HG03565 (cell line): Measurements from ENCODE around the gene MAST4.

Source experiments
- ATAC-seq: cut with Tn5 transposase; IDR thresholded peaks from one replicate; pipeline ENCODE4 v1.9.1; 2021; ENCODE audit warnings: mild to moderate bottlenecking, moderate library complexity; ENCODE audit not compliant: unreplicated experiment

The MAST4 gene

GRCh38 chr5:66595756-66596635, at the start of gene MAST4:
Gene MAST4 (plus strand): TSS chr5:66596393. CDS start chr5:66596656, 263 bp downstream.
- ATAC-seq = peak; percentile 97

DNA sequence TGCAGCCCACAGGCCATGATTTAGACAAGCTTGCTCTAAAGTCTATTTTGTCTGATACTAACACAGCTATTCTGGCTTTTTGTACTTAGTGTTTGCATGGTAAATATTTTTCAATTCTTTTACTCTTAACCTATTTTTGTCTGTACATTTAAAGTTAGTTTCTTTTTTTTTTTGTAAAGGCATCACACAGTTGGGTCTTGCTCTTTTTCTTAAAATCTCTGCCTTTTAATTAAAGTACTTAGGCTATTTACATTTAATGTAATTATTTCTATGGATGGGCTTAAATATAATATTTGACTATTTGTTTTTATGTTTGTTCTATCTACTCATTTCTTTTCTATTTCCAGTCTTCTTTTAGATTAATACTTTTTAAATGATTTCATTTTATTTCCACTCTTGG, 49.7 kb upstream of the MAST4 start:
- ATAC-seq = no peak

- no peak for ATAC-seq
Observed at GRCh38 chr5:66551338-66551737, 44.9 kb upstream of the MAST4 start.

- ATAC-seq = no peak
Observed at GRCh38 chr5:66551945-66552344, 44.2 kb upstream of the MAST4 start.

DNA sequence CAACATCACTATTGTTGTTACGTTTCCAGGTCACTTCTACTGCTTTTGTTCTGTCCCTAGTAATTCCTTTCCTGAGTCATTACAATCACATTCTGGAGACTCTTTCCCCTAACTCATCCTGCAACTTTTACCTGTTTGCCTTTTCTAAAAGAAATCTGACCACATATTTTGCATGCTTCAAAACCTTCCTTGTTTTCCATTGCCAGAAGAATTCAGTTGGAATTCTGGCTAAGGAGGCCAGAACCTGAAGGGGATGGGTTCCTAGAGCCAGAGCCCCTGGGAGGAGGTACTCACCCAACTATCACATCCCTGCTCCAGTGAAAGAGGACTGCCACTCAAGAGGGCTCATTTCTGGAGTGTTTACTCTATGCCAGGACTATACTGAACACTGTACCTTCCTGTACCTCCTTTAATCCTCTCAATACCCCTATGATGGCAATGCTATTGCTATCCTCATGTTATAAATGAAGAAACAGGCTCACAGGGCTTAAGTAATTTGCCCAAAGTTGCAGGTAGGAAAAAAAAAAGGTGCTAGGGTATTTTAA, 42.8 kb upstream of the MAST4 start:
- ATAC-seq = no peak

DNA sequence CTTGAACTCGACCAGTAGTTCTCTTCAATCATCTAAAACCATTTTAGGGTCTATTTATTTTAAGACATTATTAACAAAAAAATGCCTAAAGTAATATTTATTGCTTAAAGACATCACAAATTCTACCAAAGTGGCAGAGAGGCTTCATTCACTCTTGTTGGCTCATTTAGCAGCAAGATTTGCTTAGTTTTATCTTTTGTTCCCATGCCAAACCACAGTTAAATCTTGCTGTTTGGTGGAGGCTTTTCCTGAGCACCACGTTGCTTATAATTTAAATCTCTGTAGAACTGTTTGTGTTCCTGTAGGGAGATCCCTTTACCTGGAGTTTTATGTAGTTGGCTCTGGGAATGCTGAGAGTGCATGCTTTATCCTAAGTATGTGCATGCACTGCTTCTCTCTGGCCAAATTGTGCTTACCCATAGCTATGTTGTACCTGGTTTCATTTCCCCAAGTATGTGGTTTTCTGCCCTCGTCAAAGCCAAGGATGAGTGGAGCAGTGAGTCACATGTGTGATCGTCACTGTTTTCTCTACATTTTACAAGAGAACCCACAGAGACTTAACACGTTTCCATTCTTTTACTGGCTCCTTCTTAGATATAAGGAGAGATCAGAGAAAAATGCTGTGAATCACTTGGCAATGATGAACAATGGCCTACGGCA, 42.1 kb upstream of the MAST4 start:
- peak; percentile 97 for ATAC-seq

DNA sequence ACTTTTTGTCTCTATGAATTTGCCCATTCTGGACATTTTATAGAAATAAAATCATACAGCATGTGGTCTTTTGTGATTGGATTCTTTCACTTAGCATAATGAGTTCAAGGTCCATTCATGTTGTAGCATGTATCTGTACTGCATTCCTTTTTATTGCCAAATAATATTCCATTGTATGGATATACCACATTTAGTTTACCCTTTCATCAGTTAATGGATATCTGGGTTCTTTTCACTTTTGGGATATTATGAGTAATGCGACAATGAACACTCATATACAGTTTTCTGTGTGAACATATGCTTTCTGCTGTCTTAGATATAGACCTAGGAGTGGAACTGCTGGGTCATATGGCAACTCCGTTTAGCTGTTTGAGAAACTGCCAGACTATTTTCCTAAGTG, 41.3 kb upstream of the MAST4 start:
- no peak for ATAC-seq

GRCh38 chr5:66558560-66558959, 37.6 kb upstream of the MAST4 start:
- ATAC-seq = peak; percentile 53

- no peak for ATAC-seq
Observed at GRCh38 chr5:66560371-66560770, 35.8 kb upstream of the MAST4 start.

DNA sequence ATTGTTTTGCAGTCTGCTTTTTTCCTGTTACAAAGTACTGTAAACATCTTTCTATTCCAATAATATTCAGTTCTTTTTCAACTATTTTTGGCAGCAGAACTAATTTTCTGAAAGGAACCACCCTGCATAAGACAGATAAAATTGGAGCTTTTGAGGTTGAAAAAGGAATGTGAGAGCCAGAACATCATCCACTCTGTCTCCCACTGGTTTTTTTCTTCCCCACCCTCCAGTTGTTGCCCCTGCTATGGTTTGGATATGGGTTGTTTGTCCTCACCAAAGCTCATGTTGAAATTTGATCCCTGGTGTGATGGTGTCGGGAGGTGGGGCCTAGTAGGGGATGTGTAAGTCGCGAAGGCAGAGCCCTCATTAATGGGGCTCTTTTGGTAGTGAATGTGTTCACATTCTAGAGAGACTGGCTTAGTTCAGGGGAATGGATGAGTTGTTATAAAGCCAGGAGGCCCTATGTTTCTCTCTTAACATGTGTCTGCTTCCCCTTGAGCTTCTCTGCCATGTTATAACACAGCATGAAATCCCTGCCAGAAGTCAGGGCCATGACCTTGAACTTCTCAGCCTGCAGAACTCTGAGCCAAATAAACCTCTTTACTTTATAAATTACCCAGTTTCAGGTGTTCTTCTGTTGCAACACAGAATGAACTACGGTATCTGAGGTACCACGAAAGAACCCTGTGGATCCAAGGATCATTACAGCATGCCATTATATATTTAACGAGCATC, 34.8 kb upstream of the MAST4 start:
- no peak for ATAC-seq

GRCh38 chr5:66565878-66566277, 30.3 kb upstream of the MAST4 start:
- ATAC-seq = no peak

DNA sequence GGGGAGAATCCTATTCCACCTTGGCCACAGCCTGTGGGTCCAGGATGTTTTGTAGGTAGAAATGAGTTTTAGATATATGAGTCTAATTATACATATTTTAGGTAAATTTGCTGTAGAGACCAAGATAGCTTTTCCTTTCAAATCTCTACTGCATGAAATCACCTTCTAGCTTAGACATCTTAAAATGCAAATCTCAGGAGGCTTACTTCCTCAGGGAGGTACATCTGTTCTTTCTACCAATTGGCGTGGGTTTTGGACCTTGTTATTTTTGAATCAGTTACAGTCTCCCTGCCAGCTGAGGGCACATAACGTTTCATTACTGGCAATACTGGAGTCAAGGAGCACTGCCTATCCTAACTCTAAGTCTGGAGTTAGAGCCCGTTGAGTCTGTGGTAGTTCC, 28.7 kb upstream of the MAST4 start:
- ATAC-seq = no peak

GRCh38 chr5:66570201-66570600, 26.0 kb upstream of the MAST4 start:
- no peak for ATAC-seq

GRCh38 chr5:66573733-66574132, 22.5 kb upstream of the MAST4 start:
- no peak for ATAC-seq

DNA sequence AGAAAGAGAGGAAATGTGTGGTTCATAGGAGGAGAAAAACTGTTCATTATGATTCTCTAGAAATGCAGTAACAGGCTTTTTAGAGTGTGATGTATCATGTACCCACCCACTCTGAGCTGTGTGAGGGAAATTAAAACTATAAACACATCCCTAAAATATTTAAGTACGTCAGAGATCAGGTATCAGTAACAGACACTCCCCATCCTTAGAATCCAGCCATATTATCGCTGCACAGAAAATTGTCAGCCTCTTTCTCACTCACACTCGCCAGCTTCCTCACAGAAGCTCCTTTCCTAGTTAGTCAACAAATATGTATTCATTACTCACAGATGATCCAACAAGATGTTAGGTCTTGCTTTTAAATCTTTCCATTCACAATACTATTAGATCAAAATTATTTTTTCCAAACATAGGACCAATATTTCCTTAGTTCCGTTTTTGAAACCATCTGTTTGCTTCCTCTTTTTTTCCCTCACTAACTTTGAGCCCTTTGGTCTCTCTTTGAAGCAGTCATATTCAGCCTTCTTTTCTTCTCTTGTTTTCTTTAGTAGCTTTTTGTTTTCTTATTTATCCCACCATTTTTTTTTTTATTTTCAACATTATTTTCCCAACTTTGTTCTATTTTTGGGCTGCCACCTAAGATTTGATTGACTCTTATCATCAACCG, 13.6 kb upstream of the MAST4 start:
- ATAC-seq = no peak

DNA sequence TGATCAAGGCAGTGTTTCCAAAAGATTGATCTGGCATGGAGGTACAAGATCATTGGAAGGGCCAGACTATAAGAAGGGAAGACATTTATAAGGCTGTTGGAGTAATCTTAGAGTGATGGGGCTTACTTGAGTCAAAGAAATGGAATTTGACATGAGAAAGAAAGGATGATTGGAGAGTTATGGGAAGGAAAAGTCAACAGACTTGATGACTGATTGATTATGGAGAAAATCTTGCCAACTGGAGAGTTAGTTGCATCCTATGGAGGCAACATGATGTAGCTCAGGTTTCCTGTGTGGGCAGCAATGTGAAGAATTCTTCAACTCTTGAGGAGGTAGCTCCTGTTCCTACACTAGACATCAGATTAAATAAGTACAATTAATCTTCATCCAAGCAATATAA, 10.9 kb upstream of the MAST4 start:
- no peak for ATAC-seq

- ATAC-seq = no peak
Observed at GRCh38 chr5:66587771-66588170, 8.4 kb upstream of the MAST4 start.

DNA sequence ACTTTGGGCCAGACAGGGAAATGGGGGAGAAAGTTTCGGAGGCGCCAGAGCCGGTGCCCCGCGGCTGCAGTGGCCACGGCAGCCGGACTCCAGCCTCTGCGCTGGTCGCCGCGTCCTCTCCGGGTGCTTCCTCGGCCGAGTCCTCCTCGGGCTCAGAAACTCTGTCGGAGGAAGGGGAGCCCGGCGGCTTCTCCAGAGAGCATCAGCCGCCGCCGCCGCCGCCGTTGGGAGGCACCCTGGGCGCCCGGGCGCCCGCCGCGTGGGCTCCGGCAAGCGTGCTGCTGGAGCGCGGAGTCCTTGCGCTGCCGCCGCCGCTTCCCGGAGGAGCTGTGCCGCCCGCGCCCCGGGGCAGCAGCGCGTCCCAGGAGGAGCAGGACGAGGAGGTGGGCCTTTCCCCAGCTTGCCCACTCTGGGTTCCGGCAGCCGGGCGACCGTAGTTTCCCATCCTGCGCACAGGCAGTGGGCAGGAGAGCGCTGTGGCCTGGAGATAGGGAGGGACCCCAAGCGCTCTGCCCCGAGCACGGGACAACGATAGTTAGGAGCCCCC, 516 bp downstream of the MAST4 start:
- no peak for ATAC-seq

DNA sequence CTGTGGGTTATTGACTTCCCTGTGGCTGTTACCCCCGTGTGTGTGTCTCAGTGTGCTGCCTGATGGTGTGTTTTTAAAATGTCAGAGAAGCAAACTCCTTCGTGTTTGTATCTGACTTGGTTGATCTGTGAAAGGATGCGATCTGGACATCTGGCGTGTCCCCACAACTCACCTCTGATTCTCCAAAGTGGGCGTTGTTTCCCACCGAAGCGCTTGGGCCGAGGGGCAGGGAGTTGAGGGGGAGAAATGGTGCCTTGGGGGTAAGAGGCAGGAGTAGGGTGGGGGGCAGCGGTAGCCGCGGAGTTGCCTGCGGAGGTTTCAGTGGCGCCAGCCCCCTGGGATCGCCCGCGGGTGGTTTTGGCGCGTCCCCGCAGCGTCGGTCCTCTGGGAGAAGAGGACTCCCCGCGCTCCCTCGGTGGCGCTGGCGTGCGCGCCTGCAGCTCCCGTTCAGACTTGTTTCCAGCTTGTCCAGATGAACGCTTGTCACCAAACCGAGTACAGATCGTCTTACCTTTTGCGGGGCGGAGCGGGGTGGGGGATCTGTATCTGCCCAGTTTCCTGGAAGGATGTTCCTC, 1.1 kb downstream of the MAST4 start:
- no peak for ATAC-seq

- no peak for ATAC-seq
Observed at GRCh38 chr5:66602621-66603020, 6.4 kb downstream of the MAST4 start.
